Glutamatergic neuron (in vitro differentiated cells): ENCODE data around the gene GSTO2. TPM values are rescaled to one million over a fixed set of nuclear protein-coding genes. Genes with fewer than 3 reads are reported as not detected.
"Not testable (repeated sequence)": the region's sequence is repeated elsewhere in the genome, so short reads cannot be mapped to it uniquely, and the experiment has no call there.

Source experiments
- DNase-seq: peaks from one replicate; pipeline ENCODE4 v3.0.0; 2022
- H3K27ac Mint-ChIP-seq: one replicate; pipeline ENCODE4 v1.8.0; 2020; ENCODE audit warnings: mild to moderate bottlenecking, mixed read lengths, inconsistent platforms; ENCODE audit not compliant: unreplicated experiment
- H3K27me3 Mint-ChIP-seq: one replicate; pipeline ENCODE4 v1.8.0; 2020; ENCODE audit warnings: mild to moderate bottlenecking, moderate library complexity, mixed read lengths, inconsistent platforms; ENCODE audit not compliant: unreplicated experiment
- H3K36me3 Mint-ChIP-seq: one replicate; pipeline ENCODE4 v1.8.0; 2020; ENCODE audit warnings: mild to moderate bottlenecking, mixed read lengths, inconsistent platforms; ENCODE audit not compliant: unreplicated experiment
- H3K4me1 Mint-ChIP-seq: one replicate; pipeline ENCODE4 v1.8.0; 2020; ENCODE audit warnings: mild to moderate bottlenecking, low read depth, mixed read lengths, inconsistent platforms; ENCODE audit not compliant: unreplicated experiment
- H3K4me3 Mint-ChIP-seq: one replicate; pipeline ENCODE4 v1.8.0; 2020; ENCODE audit warnings: mild to moderate bottlenecking, mixed read lengths, inconsistent platforms; ENCODE audit not compliant: unreplicated experiment
- H3K9me3 Mint-ChIP-seq: one replicate; pipeline ENCODE4 v1.8.0; 2020; ENCODE audit warnings: mild to moderate bottlenecking, moderate library complexity, mixed read lengths, inconsistent platforms; ENCODE audit not compliant: unreplicated experiment
- CTCF ChIP-seq: fragments of 200-600 bp; sonication (generic); IDR thresholded peaks from one replicate; pipeline ENCODE4 v1.5.0; 2021; ENCODE audit not compliant: partially characterized antibody, unreplicated experiment
- total RNA-seq: library from RNA; stranded (reverse); fragmentation: NEBNext Ultra II Directional; extraction: Animal tissue kit (Norgen Biotek cat#: 25700); gene quantifications from one replicate; pipeline ENCODE4 v1.2.1, GENCODE V29; 2021; ENCODE audit not compliant: unreplicated experiment

Gene GSTO2
- total RNA-seq, 1 donor from 2014 or later: 2.0 TPM

GRCh38 chr10:104240078-104240477 lies 28.9 kb upstream of the GSTO2 start:
- Mint-ChIP-seq H3K36me3 (peaks cover 5% of the 10 kb centered on the region), H3K27me3 (no peaks in the 10 kb centered on the region), H3K4me3 (no peak overlapping the region), H3K9me3 (no peaks in the 10 kb centered on the region), H3K4me1 (no peaks in the 10 kb centered on the region), H3K27ac (no peak overlapping the region)
- DNase-seq: no peak
- TF ChIP-seq CTCF: no peak

- no peak for DNase-seq
- no peaks in the 10 kb centered on the region for H3K4me1 Mint-ChIP-seq
- H3K36me3 Mint-ChIP-seq: peaks cover 8% of the 10 kb centered on the region
- H3K4me3 Mint-ChIP-seq: no peak overlapping the region
- H3K27me3 Mint-ChIP-seq: no peaks in the 10 kb centered on the region
- no peak overlapping the region for H3K27ac Mint-ChIP-seq
- no peak for TF ChIP-seq CTCF
- H3K9me3 Mint-ChIP-seq: no peaks in the 10 kb centered on the region
These were observed 26.4 kb upstream of the GSTO2 start for GRCh38 chr10:104242545-104242944.

- not testable (repeated sequence) for DNase-seq, H3K27ac Mint-ChIP-seq, H3K4me1 Mint-ChIP-seq, H3K9me3 Mint-ChIP-seq, H3K4me3 Mint-ChIP-seq, H3K27me3 Mint-ChIP-seq, H3K36me3 Mint-ChIP-seq
These were observed 26.0 kb upstream of the GSTO2 start for GRCh38 chr10:104243009-104243408.

GRCh38 chr10:104243512-104243911 lies 25.5 kb upstream of the GSTO2 start:
- DNase-seq: no peak
- Mint-ChIP-seq H3K27ac (no peak overlapping the region), H3K9me3 (no peaks in the 10 kb centered on the region), H3K36me3 (peaks cover 8% of the 10 kb centered on the region), H3K4me3 (no peak overlapping the region), H3K4me1 (no peaks in the 10 kb centered on the region), H3K27me3 (no peaks in the 10 kb centered on the region)
- TF ChIP-seq CTCF: no peak

GRCh38 chr10:104245066-104245632 lies 23.8 kb upstream of the GSTO2 start:
- H3K27me3 Mint-ChIP-seq: no peaks in the 10 kb centered on the region
- H3K36me3 Mint-ChIP-seq: peaks cover 8% of the 10 kb centered on the region
- DNase-seq: no peak
- no peak overlapping the region for H3K27ac Mint-ChIP-seq
- H3K4me1 Mint-ChIP-seq: no peaks in the 10 kb centered on the region
- peaks cover 2% of the 10 kb centered on the region for H3K9me3 Mint-ChIP-seq
- no peak overlapping the region for H3K4me3 Mint-ChIP-seq
- TF ChIP-seq CTCF: no peak
